HepG2 (cell line): ENCODE results near the gene GADD45B. TPM values are rescaled to one million over a fixed set of nuclear protein-coding genes. Genes with fewer than 3 reads are reported as not detected.

Experiments used
- ATAC-seq: fragments of 200-7000 bp; cut with Tn5 transposase; 3 replicates; pipeline ENCODE4 v1.9.1; 2020; ENCODE audit warnings: mild to moderate bottlenecking, moderate library complexity
- BruUV-seq: library from RNA; stranded (reverse); fragments of 400-500 nt; replicated peaks from 2 replicates; lab custom pipeline; 2021; lab: Mats Ljungman, UMichigan
- CTCF ChIA-PET: fragments of 300-600 bp; formaldehyde crosslinking; extraction: SDS; loops from one replicate; lab custom pipeline; 2021; ENCODE audit warnings: low total read pairs, inconsistent platforms, low intra/inter-chr PET ratio; lab: Yijun Ruan, JAX
- POLR2A ChIA-PET: fragments of 350-600 bp; sonication (Branson Sonifier 250); formaldehyde crosslinking; loops from one replicate; lab custom pipeline; 2020; ENCODE audit warnings: antibody characterized with exemption, inconsistent platforms; lab: Yijun Ruan, JAX
- DNase-seq: peaks from one replicate; pipeline ENCODE4 v3.0.0-alpha.2; 2015; ENCODE audit warnings: low spot score
- FAIRE-seq: peaks from 3 replicates; lab custom pipeline; 2011; peaks lifted over from hg19 to GRCh38; lab: Jason Lieb, UNC
- H2AFZ ChIP-seq: one replicate; pipeline ENCODE4 v1.6.1; 2011; ENCODE audit warnings: low read length, inconsistent platforms
- H3K27ac ChIP-seq: fragments of 300-600 bp; 3 replicates; pipeline ENCODE4 v1.8.0; 2011; ENCODE audit warnings: mixed run types, mild to moderate bottlenecking, mixed read lengths, low read length, inconsistent platforms; ENCODE audit not compliant: insufficient read depth; ENCODE audit errors: extremely low read length
- H3K27me3 ChIP-seq, 2 experiments: fragments of 200-600 bp in 1 of 2; 2 replicates in 1 of 2; 3 replicates in 1 of 2; pipeline versions ENCODE4 v1.6.0 to v1.8.0; 2011; ENCODE audit warnings: low read length in 2 of 2, mild to moderate bottlenecking in 2 of 2, moderate library complexity in 2 of 2, inconsistent platforms in 1 of 2; ENCODE audit not compliant: insufficient read depth in 2 of 2, control insufficient read depth in 1 of 2
- H3K36me3 ChIP-seq, 2 experiments: fragments of 200-600 bp in 1 of 2; replicated peaks in 1 of 2; 2 replicates in 1 of 2; 3 replicates in 1 of 2; pipeline versions ENCODE4 v1.5.1 to v1.8.0; 2011; ENCODE audit warnings: low read length in 2 of 2, inconsistent platforms in 1 of 2; ENCODE audit not compliant: insufficient read depth in 2 of 2, control insufficient read depth in 1 of 2
- H3K4me1 ChIP-seq: 2 replicates; pipeline ENCODE4 v1.5.1; 2012; ENCODE audit warnings: low read length, inconsistent platforms; ENCODE audit not compliant: insufficient read depth
- H3K4me2 ChIP-seq: 2 replicates; pipeline ENCODE4 v1.6.0; 2011; ENCODE audit warnings: low read depth, low read length, inconsistent platforms
- H3K4me3 ChIP-seq, 3 experiments: fragments of 200-600 bp in 1 of 3; sonication (generic), shearing (Covaris generic) in 1 of 3; replicated peaks in 1 of 3; 2 replicates each; pipeline ENCODE4 v1.5.1; 2011 to 2016; ENCODE audit warnings: low read length in 3 of 3, inconsistent platforms in 2 of 3, low read depth in 2 of 3, mild to moderate bottlenecking in 2 of 3, control low read depth in 1 of 3, mixed read lengths in 1 of 3; ENCODE audit not compliant: insufficient read depth in 1 of 3
- H3K79me2 ChIP-seq: one replicate; pipeline ENCODE4 v1.6.1; 2011; ENCODE audit warnings: low read length, inconsistent platforms; ENCODE audit not compliant: insufficient read depth
- H3K9ac ChIP-seq: 2 replicates; pipeline ENCODE4 v1.6.0; 2011; ENCODE audit warnings: mild to moderate bottlenecking, low read depth, low read length, inconsistent platforms; ENCODE audit not compliant: insufficient read depth
- H3K9me3 ChIP-seq: 2 replicates; pipeline ENCODE4 v1.5.1; 2012; ENCODE audit warnings: mild to moderate bottlenecking, low read length
- H4K20me1 ChIP-seq: 2 replicates; pipeline ENCODE4 v1.6.0; 2011; ENCODE audit warnings: inconsistent platforms, mild to moderate bottlenecking, low read length, moderate library complexity; ENCODE audit not compliant: insufficient read depth
- CREB1 ChIP-seq, 2 experiments: fragments of 450-650 bp in 1 of 2; IDR thresholded peaks; 2 replicates each; pipeline ENCODE4 v1.6.1; 2016 to 2017; ENCODE audit warnings: control low read depth in 1 of 2, mild to moderate bottlenecking in 1 of 2, missing compliant biosample characterization in 1 of 2, missing genetic modification characterization in 1 of 2
- DMTF1 ChIP-seq: sonication (generic); formaldehyde crosslinking; IDR thresholded peaks from 2 replicates; pipeline ENCODE4 v1.4.0; 2020; ENCODE audit warnings: mild to moderate bottlenecking, missing genetic modification reagents
- E2F2 ChIP-seq: sonication (generic); formaldehyde crosslinking; IDR thresholded peaks from 2 replicates; pipeline ENCODE4 v1.4.0; 2020; ENCODE audit warnings: missing genetic modification reagents, borderline replicate concordance
- FOXK2 ChIP-seq: fragments of 450-650 bp; IDR thresholded peaks from 2 replicates; pipeline ENCODE4 v1.6.1; 2016
- GRHL1 ChIP-seq: sonication (generic); formaldehyde crosslinking; conservative IDR thresholded peaks from 2 replicates; pipeline ENCODE4 v1.8.0; 2022; ENCODE audit warnings: missing genetic modification reagents
- SSRP1 ChIP-seq: IDR thresholded peaks from 2 replicates; pipeline ENCODE4 v1.6.1; 2016; ENCODE audit warnings: control low read depth
- TBP ChIP-seq: sonication (generic); formaldehyde crosslinking; IDR thresholded peaks from 2 replicates; pipeline ENCODE4 v1.5.0; 2020; ENCODE audit warnings: missing genetic modification reagents
- TBX3 ChIP-seq: fragments of 450-650 bp; IDR thresholded peaks from 2 replicates; pipeline ENCODE4 v1.6.1; 2017; ENCODE audit warnings: antibody characterized with exemption, mild to moderate bottlenecking, inconsistent platforms, borderline replicate concordance
- TGIF2 ChIP-seq: IDR thresholded peaks from 2 replicates; pipeline ENCODE4 v1.6.1; 2016; ENCODE audit warnings: control low read depth, missing compliant biosample characterization
- THAP9 ChIP-seq: sonication (generic); formaldehyde crosslinking; IDR thresholded peaks from 2 replicates; pipeline ENCODE4; 2020; ENCODE audit warnings: missing genetic modification reagents, mild to moderate bottlenecking, borderline replicate concordance
- TOE1 ChIP-seq: sonication (generic); formaldehyde crosslinking; IDR thresholded peaks from 2 replicates; pipeline ENCODE4 v1.4.0; 2020; ENCODE audit warnings: mild to moderate bottlenecking, missing genetic modification reagents
- ZBTB20 ChIP-seq: sonication (generic); formaldehyde crosslinking; IDR thresholded peaks from 2 replicates; pipeline ENCODE4 v1.8.1; 2023; ENCODE audit warnings: missing genetic modification reagents, low read depth, mild to moderate bottlenecking, borderline replicate concordance
- ZNF512 ChIP-seq: sonication (generic); formaldehyde crosslinking; IDR thresholded peaks from 2 replicates; pipeline ENCODE4 v1.4.0; 2020; ENCODE audit warnings: mild to moderate bottlenecking, missing genetic modification reagents
- WGBS: methylation state at CpG from one replicate; pipeline ENCODE4 v1.1.6; 2017; ENCODE audit warnings: low lambda C conversion rate; 5-methylcytosine and 5-hydroxymethylcytosine counted together
- in situ Hi-C: cut with HindIII; loops from 2 replicates; pipeline ENCODE4 v1.10.0; 2017; ENCODE audit warnings: low pct_unique_long_range_greater_than_20kb; ENCODE audit not compliant: extremely low pct_ligation_motif_present
- intact Hi-C: fragments of 100-400 bp; cut with micrococcal nuclease; formaldehyde crosslinking; loops from one replicate; pipeline ENCODE4 v1.10.0; 2022; ENCODE audit not compliant: unreplicated experiment
- polyA plus RNA-seq, 8 experiments: library from polyadenylated mRNA; depleted of rRNA in 3 of 8; stranded (reverse) in 7 of 8; unstranded in 1 of 8; fragments of >200 nt; fragmentation: Illumina TruSeq in 4 of 8; extraction: Trizol in 4 of 8; gene quantifications; 2 replicates each; pipeline versions ENCODE4 v1.2.1 to v1.2.3, GENCODE V29; 2011 to 2016; ENCODE audit warnings: low read depth in 4 of 8, missing spikeins in 1 of 8, mixed read lengths in 1 of 8; ENCODE audit not compliant: insufficient read depth in 1 of 8
- total RNA-seq, 5 experiments: library from RNA; depleted of rRNA; stranded (reverse); fragments of >200 nt; fragmentation: Illumina TruSeq; extraction: Trizol; gene quantifications; 2 replicates each; pipeline ENCODE4 v1.2.3, GENCODE V29; 2016; ENCODE audit warnings: low read depth in 1 of 5

Gene GADD45B
- total and polyA plus RNA-seq, 2 of the 13 experiments (the other 11 are each of a cell fraction or from before 2014, with no cell fraction given), result 4.6 to 34.1 TPM

GRCh38 chr19:2516727-2517126 is 40.8 kb downstream of the GADD45B start:
- DNase-seq, result no peak
- CTCF ChIA-PET, result no interaction called here
- 81% methylated on average over 7 of the region's 18 CpGs for WGBS
- no peak overlapping the region for H2AFZ ChIP-seq
- H4K20me1 ChIP-seq, result no peaks in the 10 kb centered on the region
- no peak overlapping the region for H3K27ac ChIP-seq
- no peaks in the 10 kb centered on the region for H3K79me2 ChIP-seq
- H3K4me3 ChIP-seq, result no peak overlapping the region
- ATAC-seq, result no peak
- no TSS peak for BruUV-seq
- in situ Hi-C loops, result no loop called here
- FAIRE-seq, result no peak
- no peak for TF ChIP-seq ZNF512
- no peak for TF ChIP-seq TGIF2
- no peak for TF ChIP-seq SSRP1 (CRISPR knock-in tag)
- TF ChIP-seq TOE1 (CRISPR knock-in tag), result no peak
- no peak for TF ChIP-seq DMTF1 (CRISPR knock-in tag)
- TF ChIP-seq ZBTB20 (CRISPR knock-in tag), result no peak
- TF ChIP-seq FOXK2, result no peak
- TF ChIP-seq THAP9 (CRISPR knock-in tag), result no peak
- no peak for TF ChIP-seq GRHL1 (CRISPR knock-in tag)
- no peak for TF ChIP-seq CREB1 (IDR thresholded peaks at IDR 0.05)
- TF ChIP-seq CREB1 (CRISPR knock-in tag; IDR thresholded peaks at IDR 0.05), result no peak
- no peak for TF ChIP-seq TBP
- no peak for TF ChIP-seq TBX3
- TF ChIP-seq E2F2 (CRISPR knock-in tag), result no peak
- intact Hi-C loops, result no loop called here
- H3K9ac ChIP-seq, result no peak overlapping the region
- H3K4me1 ChIP-seq, result peaks cover 39% of the 10 kb centered on the region
- POLR2A ChIA-PET, result interaction anchor here (2.5 kb wide), 1 partner anchor 41 kb away, joined by 12 read pairs; the partner anchor contains the start of gene GADD45B
- no peaks in the 10 kb centered on the region for H3K9me3 ChIP-seq
- peaks cover 0 to 5% of the 10 kb centered on the region in 2 experiments; a peak in 2 of 5 replicates for H3K27me3 ChIP-seq
- no peaks in the 10 kb centered on the region for H3K36me3 ChIP-seq
- H3K4me2 ChIP-seq, result no peak overlapping the region
